ENCODE results near the gene FOXP1.

FOXP1 gene

DNA sequence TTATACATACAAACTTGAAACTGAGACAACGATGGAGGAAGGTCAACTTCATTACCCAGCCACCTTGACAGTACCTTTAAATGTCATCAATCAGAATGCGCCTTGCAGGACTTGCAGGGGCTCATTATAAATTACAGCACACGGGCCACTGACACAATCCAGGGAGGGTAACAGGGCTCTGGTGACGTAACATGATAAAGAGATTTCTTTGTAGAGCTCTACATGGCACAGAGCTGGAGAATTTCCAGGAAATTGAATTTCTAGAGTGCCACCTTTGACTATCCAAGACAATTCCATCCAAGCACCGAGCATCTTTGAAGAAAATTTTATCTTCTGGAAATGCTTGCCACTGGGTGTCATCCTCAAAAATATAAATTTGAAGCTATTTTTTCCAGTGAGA is 486.0 kb downstream of the FOXP1 start:
- no peak for DNase-seq (ENCODE audit: low read depth)
- no peak overlapping the region for H3K4me3 ChIP-seq (ENCODE audit: low read length)
- TF ChIP-seq, protein P1, sequence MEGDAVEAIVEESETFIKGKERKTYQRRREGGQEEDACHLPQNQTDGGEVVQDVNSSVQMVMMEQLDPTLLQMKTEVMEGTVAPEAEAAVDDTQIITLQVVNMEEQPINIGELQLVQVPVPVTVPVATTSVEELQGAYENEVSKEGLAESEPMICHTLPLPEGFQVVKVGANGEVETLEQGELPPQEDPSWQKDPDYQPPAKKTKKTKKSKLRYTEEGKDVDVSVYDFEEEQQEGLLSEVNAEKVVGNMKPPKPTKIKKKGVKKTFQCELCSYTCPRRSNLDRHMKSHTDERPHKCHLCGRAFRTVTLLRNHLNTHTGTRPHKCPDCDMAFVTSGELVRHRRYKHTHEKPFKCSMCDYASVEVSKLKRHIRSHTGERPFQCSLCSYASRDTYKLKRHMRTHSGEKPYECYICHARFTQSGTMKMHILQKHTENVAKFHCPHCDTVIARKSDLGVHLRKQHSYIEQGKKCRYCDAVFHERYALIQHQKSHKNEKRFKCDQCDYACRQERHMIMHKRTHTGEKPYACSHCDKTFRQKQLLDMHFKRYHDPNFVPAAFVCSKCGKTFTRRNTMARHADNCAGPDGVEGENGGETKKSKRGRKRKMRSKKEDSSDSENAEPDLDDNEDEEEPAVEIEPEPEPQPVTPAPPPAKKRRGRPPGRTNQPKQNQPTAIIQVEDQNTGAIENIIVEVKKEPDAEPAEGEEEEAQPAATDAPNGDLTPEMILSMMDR (IDR thresholded peaks at IDR 0.05; ENCODE audit: insufficient read depth, low read depth, low read length, missing control alignments), result no peak

DNA sequence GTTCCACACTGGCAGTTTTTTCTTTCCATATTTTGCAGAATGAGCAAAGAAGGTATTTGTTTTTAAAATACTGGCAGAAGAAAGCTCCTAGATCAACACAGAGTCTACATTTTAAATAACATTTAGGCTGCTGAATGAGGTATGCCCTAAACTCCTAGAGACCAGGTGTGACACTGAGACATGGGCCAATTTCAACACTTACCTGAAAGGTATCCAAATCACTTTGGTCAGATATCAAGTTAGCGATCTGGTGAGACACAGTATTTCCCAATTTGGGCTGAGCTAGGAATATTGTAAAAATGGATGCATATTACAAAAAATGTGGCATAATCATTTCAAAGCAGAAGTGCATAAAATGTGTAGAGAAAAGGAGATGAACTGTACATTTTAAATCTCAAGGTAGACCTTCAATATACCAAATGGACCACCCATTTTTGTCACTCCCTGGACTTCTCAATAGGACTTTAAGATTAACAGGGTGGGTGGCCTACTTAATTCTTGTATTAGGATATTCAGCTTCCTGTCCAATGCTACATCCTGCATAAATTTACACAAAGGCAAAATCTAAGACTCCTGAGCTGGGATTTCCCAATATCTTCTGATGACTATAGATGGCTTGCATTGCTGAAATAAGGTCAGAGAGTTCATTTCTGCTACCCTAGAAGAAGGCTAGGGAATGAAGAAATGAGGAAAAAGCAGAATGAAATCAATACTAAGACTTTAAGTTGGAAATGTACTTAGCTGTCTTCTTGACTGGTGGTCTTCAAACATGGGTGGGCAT is 487.8 kb downstream of the FOXP1 start:
- no peak overlapping the region for H3K4me3 ChIP-seq (ENCODE audit: low read length)
- peak; percentile 30 for DNase-seq (ENCODE audit: low read depth)
- TF ChIP-seq, protein P1 (IDR thresholded peaks at IDR 0.05; ENCODE audit: insufficient read depth, low read depth, low read length, missing control alignments), result no peak

- DNase-seq (ENCODE audit: low read depth), result no peak
- TF ChIP-seq, protein P1 (IDR thresholded peaks at IDR 0.05; ENCODE audit: insufficient read depth, low read depth, low read length, missing control alignments), result no peak
- no peak overlapping the region for H3K4me3 ChIP-seq (ENCODE audit: low read length)
Measured at GRCh38 chr3:71094658-71095209, 488.8 kb downstream of the FOXP1 start.

GRCh38 chr3:71092665-71093064 is 490.9 kb downstream of the FOXP1 start:
- DNase-seq (ENCODE audit: low read depth), result no peak
- H3K4me3 ChIP-seq (ENCODE audit: low read length), result no peak overlapping the region
- TF ChIP-seq, protein P1 (IDR thresholded peaks at IDR 0.05; ENCODE audit: insufficient read depth, low read depth, low read length, missing control alignments), result no peak

DNA sequence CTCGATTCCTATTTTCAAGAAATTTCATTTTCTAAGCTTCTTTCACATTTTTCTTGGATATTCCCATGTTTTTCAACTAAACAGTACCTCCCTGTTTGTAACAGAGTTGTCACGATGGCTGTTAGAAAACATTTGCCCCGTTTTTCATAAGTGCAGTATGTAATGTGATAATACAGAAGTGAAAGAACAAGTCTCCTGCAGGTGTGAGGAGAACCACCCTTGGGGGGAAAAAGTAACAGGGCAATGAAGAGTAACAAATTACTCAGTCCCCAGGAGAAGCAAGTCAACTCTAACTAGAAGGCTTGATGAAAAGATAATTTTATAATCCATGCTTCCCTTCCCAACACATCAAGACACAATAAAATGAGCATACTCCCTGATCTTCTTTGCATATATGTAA is 493.3 kb downstream of the FOXP1 start:
- DNase-seq (ENCODE audit: low read depth), result no peak
- no peak overlapping the region for H3K4me3 ChIP-seq (ENCODE audit: low read length)
- TF ChIP-seq, protein P1 (IDR thresholded peaks at IDR 0.05; ENCODE audit: insufficient read depth, low read depth, low read length, missing control alignments), result no peak

GRCh38 chr3:71089271-71089847 is 494.2 kb downstream of the FOXP1 start:
- TF ChIP-seq, protein P1 (IDR thresholded peaks at IDR 0.05; ENCODE audit: insufficient read depth, low read depth, low read length, missing control alignments), result no peak
- no peak overlapping the region for H3K4me3 ChIP-seq (ENCODE audit: low read length)
- DNase-seq (ENCODE audit: low read depth), result no peak

All from epithelial cell of esophagus (primary cell).